Adrenal gland (tissue), 12 donors: ENCODE measurements around the gene PARP16. TPM values are rescaled to one million over a fixed set of nuclear protein-coding genes. Genes with fewer than 3 reads are reported as not detected.

Experiments used
- DNase-seq, 7 donors: peaks; one replicate each; pipeline ENCODE4 v3.0.0-alpha.2; 2019 to 2020
- H3K27ac ChIP-seq, 5 donors: fragments of 200-600 bp; sonication (generic) in 4 of 5; 1 replicate in 3 of 5; 2 replicates in 2 of 5; pipeline versions ENCODE4 v1.5.1 to v1.8.0; 2016 to 2020; ENCODE audit warnings: mild to moderate bottlenecking in 1 of 5
- H3K27me3 ChIP-seq: fragments of 200-600 bp; 2 replicates; pipeline ENCODE4 v1.8.0; 2021
- H3K36me3 ChIP-seq, 2 donors: fragments of 200-600 bp; replicated peaks in 1 of 2; 1 replicate in 1 of 2; 2 replicates in 1 of 2; pipeline versions ENCODE4 v1.5.1 to v1.8.0; 2018 to 2022
- H3K4me1 ChIP-seq, 2 donors: fragments of 200-600 bp; replicated peaks in 1 of 2; 1 replicate in 1 of 2; 2 replicates in 1 of 2; pipeline versions ENCODE4 v1.5.1 to v1.8.0; 2018 to 2021
- H3K4me3 ChIP-seq, 4 donors: fragments of 200-600 bp; sonication (generic) in 3 of 4; one replicate each; pipeline ENCODE4 v1.5.1; 2016 to 2018
- H3K9me3 ChIP-seq, 3 donors: fragments of 200-600 bp; sonication (generic) in 1 of 3; replicated peaks in 1 of 3; 1 replicate in 2 of 3; 2 replicates in 1 of 3; pipeline versions ENCODE4 v1.5.1 to v1.8.0; 2016 to 2021
- POLR2A ChIP-seq, 2 donors: fragments of 450-650 bp; IDR thresholded peaks; one replicate each; pipeline ENCODE4 v1.6.1; 2017; ENCODE audit warnings: antibody characterized with exemption in 2 of 2, mild to moderate bottlenecking in 2 of 2, moderate library complexity in 1 of 2
- WGBS, 4 donors: extraction: QIAGEN DNeasy Blood & Tissue Kit in 2 of 4; methylation state at CpG; one replicate each; pipeline versions ENCODE4 v1.1.5 to v1.1.7; 2013 to 2017; 5-methylcytosine and 5-hydroxymethylcytosine counted together
- intact Hi-C, 2 donors: fragments of 100-400 bp; cut with DNase I; formaldehyde crosslinking; loops; one replicate each; pipeline versions ENCODE4 v1.14.1 to v1.15.0; 2022 to 2023
- polyA plus RNA-seq, 3 donors: library from polyadenylated mRNA; stranded (reverse); fragments of 200-250 nt in 2 of 3; fragments of 350-450 nt in 1 of 3; fragmentation: Illumina TruSeq in 1 of 3; extraction: RNeasy Lipid Tissue Mini Kit (QIAGEN cat#74804) in 1 of 3; gene quantifications; one replicate each; pipeline ENCODE4 v1.2.3, GENCODE V29; 2013 to 2014
- total RNA-seq, 9 donors: library from RNA; depleted of rRNA in 4 of 9; stranded (reverse); fragments of >200 nt in 4 of 9; fragments of 120-200 nt in 1 of 9; fragmentation: NEBNext Ultra II Directional in 1 of 9; extraction: Animal tissue kit (Norgen Biotek cat#: 25700) in 1 of 9; gene quantifications; one replicate each; pipeline versions ENCODE4 v1.1.0 to v1.2.4, GENCODE V29; 2013 to 2023
- TF ChIP-seq, protein P1 (sequence below), 6 experiments: fragments of 450-650 bp in 4 of 6; fragments of 200-600 bp in 2 of 6; sonication (generic) in 1 of 6; IDR thresholded peaks; 1 replicate in 5 of 6; 2 replicates in 1 of 6; pipeline versions ENCODE4 v1.5.1 to v1.8.0; 2016 to 2021; ENCODE audit warnings: antibody characterized with exemption in 6 of 6, mild to moderate bottlenecking in 2 of 6, moderate library complexity in 1 of 6
- donor health status: healthy with polysubstance abuse.
- donor health status: Bipolar disorder and iron deficiency.
- donor health status: DM: yes; HTN: yes; CAD: no.
- donor health status: DM: no; HTN: no; CAD: no.
- donor health status: DM: no; HTN: no; CAD: no.
- donor health status: DM: yes; HTN: yes; CAD: no.

The PARP16 gene
- total and polyA plus RNA-seq, 12 donors: 7.8 to 18.1 (median 14.2) TPM

DNA sequence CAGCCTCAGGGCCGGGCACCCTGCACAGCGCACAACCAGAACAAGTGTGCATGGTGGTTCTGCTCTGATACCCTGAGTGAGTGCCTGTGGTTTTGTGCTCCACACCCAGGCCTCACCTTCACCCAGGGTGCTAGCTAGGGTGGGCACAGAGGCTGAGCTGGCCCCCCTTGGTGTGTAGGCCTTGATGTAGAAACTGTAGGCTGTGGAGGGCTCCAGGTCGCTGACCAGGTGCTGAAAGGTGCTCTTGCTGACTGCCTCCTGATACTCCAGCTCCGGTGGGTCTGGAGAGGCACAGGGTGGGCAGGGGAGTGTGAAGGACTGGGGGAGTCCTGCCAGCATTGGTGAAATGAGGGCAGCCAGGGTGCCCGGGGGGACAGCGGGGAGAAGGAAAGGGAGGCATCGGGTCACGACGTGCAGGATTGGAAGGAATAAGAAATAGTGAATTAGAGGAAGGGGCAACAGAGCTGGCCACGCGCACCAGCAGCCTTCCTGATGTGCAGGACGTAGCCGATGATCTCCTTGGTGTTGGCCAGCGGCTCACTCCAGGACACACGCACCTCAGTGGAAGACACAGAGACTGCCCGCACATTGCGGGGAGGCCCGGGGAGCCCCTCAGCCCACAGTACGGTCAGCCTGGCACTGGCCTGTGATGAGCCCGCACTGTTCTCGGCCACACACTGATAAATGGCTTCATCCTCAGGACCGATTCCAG lies 44.4 kb upstream of the PARP16 start:
- Histone ChIP-seq H3K4me1 (no peaks in the 10 kb centered on the region), H3K27me3 (no peaks in the 10 kb centered on the region), H3K9me3 (no peaks in the 10 kb centered on the region), H3K27ac (no peak overlapping the region), H3K36me3 (no peaks in the 10 kb centered on the region), H3K4me3 (no peak overlapping the region)
- 91 to 95% (median 93%) methylated on average over 22 of the region's 22 CpGs for WGBS, 4 donors
- TF ChIP-seq POLR2A (IDR thresholded peaks at IDR 0.05): no peak
- TF ChIP-seq, protein P1, sequence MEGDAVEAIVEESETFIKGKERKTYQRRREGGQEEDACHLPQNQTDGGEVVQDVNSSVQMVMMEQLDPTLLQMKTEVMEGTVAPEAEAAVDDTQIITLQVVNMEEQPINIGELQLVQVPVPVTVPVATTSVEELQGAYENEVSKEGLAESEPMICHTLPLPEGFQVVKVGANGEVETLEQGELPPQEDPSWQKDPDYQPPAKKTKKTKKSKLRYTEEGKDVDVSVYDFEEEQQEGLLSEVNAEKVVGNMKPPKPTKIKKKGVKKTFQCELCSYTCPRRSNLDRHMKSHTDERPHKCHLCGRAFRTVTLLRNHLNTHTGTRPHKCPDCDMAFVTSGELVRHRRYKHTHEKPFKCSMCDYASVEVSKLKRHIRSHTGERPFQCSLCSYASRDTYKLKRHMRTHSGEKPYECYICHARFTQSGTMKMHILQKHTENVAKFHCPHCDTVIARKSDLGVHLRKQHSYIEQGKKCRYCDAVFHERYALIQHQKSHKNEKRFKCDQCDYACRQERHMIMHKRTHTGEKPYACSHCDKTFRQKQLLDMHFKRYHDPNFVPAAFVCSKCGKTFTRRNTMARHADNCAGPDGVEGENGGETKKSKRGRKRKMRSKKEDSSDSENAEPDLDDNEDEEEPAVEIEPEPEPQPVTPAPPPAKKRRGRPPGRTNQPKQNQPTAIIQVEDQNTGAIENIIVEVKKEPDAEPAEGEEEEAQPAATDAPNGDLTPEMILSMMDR (IDR thresholded peaks at IDR 0.05): no peak
- intact Hi-C loops: no loop called here
- no peak for DNase-seq

DNA sequence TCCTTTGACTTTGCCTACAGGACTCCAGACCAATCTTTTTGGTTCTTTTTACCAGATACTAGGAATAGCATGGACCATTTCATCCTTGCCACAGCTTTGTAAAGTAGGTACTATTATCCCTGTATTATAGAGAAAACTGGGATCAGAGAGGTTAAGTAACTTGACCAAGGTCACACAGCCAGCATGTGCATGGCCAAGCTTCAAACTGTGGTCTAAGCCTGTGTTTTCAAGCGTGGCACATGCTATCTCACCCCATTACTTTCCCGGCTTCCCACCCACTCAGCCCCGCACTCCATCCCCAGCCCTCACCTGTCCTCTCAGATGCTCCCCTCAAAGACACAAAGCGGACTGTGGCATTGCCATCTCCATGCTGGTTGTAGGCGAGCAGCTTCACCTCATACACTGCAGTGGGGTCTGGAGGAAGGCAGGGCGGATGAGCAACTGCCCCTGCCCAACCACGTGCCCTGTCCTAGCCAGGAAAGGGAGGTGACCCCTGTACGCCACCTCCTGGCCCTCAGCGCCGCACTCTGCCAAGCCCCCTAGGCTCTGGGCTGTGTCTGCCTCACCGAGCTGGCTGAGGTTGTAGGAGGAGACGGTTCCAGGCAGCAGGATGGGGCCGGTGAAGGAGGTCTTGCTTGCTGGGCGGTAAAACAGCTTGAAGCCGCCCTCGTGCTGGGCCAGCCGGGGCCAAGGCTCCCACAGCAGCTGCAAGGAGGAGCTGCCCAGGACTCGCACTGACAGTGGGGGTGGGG lies 43.5 kb upstream of the PARP16 start:
- 81 to 90% (median 87%) methylated on average over 13 to 18 of the region's 18 CpGs for WGBS, 4 donors
- Histone ChIP-seq H3K9me3 (no peaks in the 10 kb centered on the region), H3K27me3 (no peaks in the 10 kb centered on the region), H3K4me1 (no peaks in the 10 kb centered on the region), H3K4me3 (no peak overlapping the region), H3K36me3 (no peaks in the 10 kb centered on the region), H3K27ac (no peak overlapping the region)
- DNase-seq: no peak
- TF ChIP-seq, protein P1 (IDR thresholded peaks at IDR 0.05): no peak
- no peak for TF ChIP-seq POLR2A (IDR thresholded peaks at IDR 0.05)
- intact Hi-C loops: no loop called here

DNA sequence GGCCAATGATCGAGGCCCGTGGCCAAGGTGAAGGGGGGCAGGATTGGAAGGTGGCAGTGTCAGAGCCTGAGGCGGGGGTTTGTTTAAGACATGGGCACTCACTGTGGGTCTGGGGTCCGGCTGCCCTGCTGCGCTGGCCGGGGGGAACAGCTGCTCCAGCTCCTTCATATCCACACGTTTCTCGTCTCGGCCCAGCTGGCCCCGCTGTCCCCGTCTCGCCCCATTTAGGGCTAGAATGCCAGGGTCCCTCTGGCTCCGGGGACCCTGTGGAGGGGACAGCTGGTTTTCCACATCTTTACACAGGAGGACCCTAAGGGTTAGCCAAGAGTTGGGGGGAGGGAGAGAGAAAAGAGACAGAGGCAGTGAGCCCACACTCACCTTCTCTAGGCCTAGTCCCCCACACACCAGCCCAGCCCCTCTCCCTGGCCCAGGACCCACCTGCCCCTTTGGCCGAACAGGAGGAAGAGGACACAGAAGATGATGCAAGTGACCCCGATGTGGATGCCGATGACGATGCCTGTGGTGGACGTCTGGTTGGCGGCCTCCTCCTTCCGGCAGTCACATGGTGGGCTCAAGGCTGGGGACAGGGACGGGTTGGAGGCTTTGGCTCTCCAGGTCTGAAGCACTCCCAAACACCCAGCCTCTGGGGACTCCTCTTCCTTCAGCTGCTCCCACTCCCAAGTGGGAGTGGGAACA lies 42.8 kb upstream of the PARP16 start:
- no peaks in the 10 kb centered on the region for H3K36me3 ChIP-seq
- H3K9me3 ChIP-seq: no peaks in the 10 kb centered on the region
- TF ChIP-seq POLR2A (IDR thresholded peaks at IDR 0.05): no peak
- TF ChIP-seq, protein P1 (IDR thresholded peaks at IDR 0.05): no peak
- intact Hi-C loops: no loop called here
- no peaks in the 10 kb centered on the region for H3K27me3 ChIP-seq
- no peak overlapping the region for H3K4me3 ChIP-seq
- no peaks in the 10 kb centered on the region for H3K4me1 ChIP-seq
- H3K27ac ChIP-seq: no peak overlapping the region
- no peak for DNase-seq
- 91 to 100% (median 96%) methylated on average over 3 to 21 of the region's 21 CpGs for WGBS, 4 donors
